CD4-positive, alpha-beta memory T cell (primary cell): ENCODE measurements around the gene ZFYVE9. TPM values are rescaled to one million over a fixed set of nuclear protein-coding genes. Genes with fewer than 3 reads are reported as not detected.

Experiments used
- CTCF ChIA-PET: fragments of 350-600 bp; sonication (Branson Sonifier 250); formaldehyde crosslinking; loops from one replicate; lab custom pipeline; 2021; ENCODE audit warnings: inconsistent platforms; ENCODE audit not compliant: partially characterized antibody; lab: Charles Lee
- POLR2A ChIA-PET: fragments of 350-600 bp; sonication (Branson Sonifier 250); formaldehyde crosslinking; loops from one replicate; lab custom pipeline; 2021; ENCODE audit not compliant: partially characterized antibody; lab: Charles Lee
- DNase-seq, 5 donors: peaks; one replicate each; pipeline versions ENCODE4 v3.0.0 to v3.0.0-alpha.2; 2020 to 2022; ENCODE audit warnings: mixed read lengths in 1 of 5
- H3K27ac ChIP-seq: one replicate; pipeline ENCODE4 v1.7.0; 2013; ENCODE audit warnings: low read depth, low read length
- H3K27me3 ChIP-seq: 2 replicates; pipeline ENCODE4 v1.7.0; 2013; ENCODE audit warnings: mild to moderate bottlenecking, low read length, moderate library complexity; ENCODE audit not compliant: insufficient read depth
- H3K36me3 ChIP-seq: 2 replicates; pipeline ENCODE4 v1.7.0; 2013; ENCODE audit warnings: mild to moderate bottlenecking, low read length, moderate library complexity; ENCODE audit not compliant: insufficient read depth
- H3K4me1 ChIP-seq: 2 replicates; pipeline ENCODE4 v1.7.0; 2013; ENCODE audit warnings: mild to moderate bottlenecking, low read length, moderate library complexity; ENCODE audit not compliant: insufficient read depth
- H3K4me3 ChIP-seq, 2 donors: one replicate each; pipeline ENCODE4 v1.7.0; 2013; ENCODE audit warnings: low read length in 2 of 2, mild to moderate bottlenecking in 1 of 2
- H3K9me3 ChIP-seq, 2 donors: one replicate each; pipeline ENCODE4 v1.7.0; 2013; ENCODE audit warnings: low read length in 2 of 2, control low read depth in 1 of 2; ENCODE audit not compliant: control insufficient read depth in 1 of 2
- H3K27ac Mint-ChIP-seq, 7 donors: one replicate each; pipeline ENCODE4 v1.8.0; 2020 to 2021; ENCODE audit warnings: mixed read lengths in 7 of 7, mild to moderate bottlenecking in 6 of 7, inconsistent platforms in 3 of 7, moderate library complexity in 3 of 7
- H3K27me3 Mint-ChIP-seq, 2 donors: one replicate each; pipeline ENCODE4 v1.8.0; 2020 to 2021; ENCODE audit warnings: mixed read lengths in 2 of 2
- H3K36me3 Mint-ChIP-seq, 2 donors: one replicate each; pipeline ENCODE4 v1.8.0; 2020 to 2021; ENCODE audit warnings: mixed read lengths in 2 of 2, inconsistent platforms in 1 of 2, mild to moderate bottlenecking in 1 of 2
- H3K4me1 Mint-ChIP-seq, 4 donors: one replicate each; pipeline ENCODE4 v1.8.0; 2020 to 2021; ENCODE audit warnings: mixed read lengths in 4 of 4, mild to moderate bottlenecking in 1 of 4
- H3K4me3 Mint-ChIP-seq, 8 donors: one replicate each; pipeline ENCODE4 v1.8.0; 2020 to 2021; ENCODE audit warnings: mixed read lengths in 8 of 8, mild to moderate bottlenecking in 7 of 8, moderate library complexity in 6 of 8, inconsistent platforms in 3 of 8
- H3K9me3 Mint-ChIP-seq, 8 donors: one replicate each; pipeline ENCODE4 v1.8.0; 2020 to 2021; ENCODE audit warnings: mixed read lengths in 8 of 8, mild to moderate bottlenecking in 5 of 8, inconsistent platforms in 3 of 8, moderate library complexity in 1 of 8
- intact Hi-C: fragments of 100-400 bp; cut with micrococcal nuclease; formaldehyde crosslinking; loops from one replicate; pipeline ENCODE4 v1.15.1; 2023
- polyA plus RNA-seq, 2 donors: library from polyadenylated mRNA; unstranded; fragments of 300-500 nt; fragmentation: Illumina TruSeq; gene quantifications; one replicate each; pipeline ENCODE4 v1.2.3, GENCODE V29; 2021
- total RNA-seq, 2 experiments: library from RNA; stranded (reverse); gene quantifications; one replicate each; pipeline ENCODE4 v1.2.3, GENCODE V29; 2021

ZFYVE9 gene
- total and polyA plus RNA-seq, 4 experiments from 2014 or later: 0.60 to 12.8 (median 7.0) TPM

GRCh38 chr1:52355847-52356505, 214.1 kb downstream of the ZFYVE9 start:
- H3K36me3 ChIP-seq: peaks cover 88% of the 10 kb centered on the region
- intact Hi-C loops: no loop called here
- Mint-ChIP-seq H3K27me3 (no peaks in the 10 kb centered on the region), H3K36me3 (peaks cover 60 to 85% of the 10 kb centered on the region in 2 donors), H3K4me3 (no peak overlapping the region), H3K27ac (peak overlapping the region in 2 of 7 donors; percentile 77 to 80), H3K4me1 (peaks cover 0 to 4% (median 0%) of the 10 kb centered on the region in 4 donors), H3K9me3 (no peaks in the 10 kb centered on the region)
- no peak overlapping the region for H3K27ac ChIP-seq
- H3K9me3 ChIP-seq: no peaks in the 10 kb centered on the region
- ChIA-PET CTCF (interaction anchor here (0.6 to 1.2 kb wide), 2 partner anchors 12 to 566 kb away, joined by 3 read pairs; no protein-coding TSS in a partner anchor), POLR2A (interaction anchor here (1.0 to 1.2 kb wide), 2 partner anchors 10 to 12 kb away, joined by 4 read pairs; partner anchors contain the start of gene CC2D1B)
- no peak overlapping the region for H3K4me3 ChIP-seq
- H3K27me3 ChIP-seq: no peaks in the 10 kb centered on the region
- no peak for DNase-seq
- H3K4me1 ChIP-seq: no peaks in the 10 kb centered on the region

- no peak overlapping the region for H3K4me3 Mint-ChIP-seq
- peaks cover 69 to 91% of the 10 kb centered on the region in 2 donors for H3K36me3 Mint-ChIP-seq
- peaks cover 0 to 2% (median 0%) of the 10 kb centered on the region in 8 donors for H3K9me3 Mint-ChIP-seq
- ChIA-PET POLR2A (interaction anchor here (1.2 to 1.7 kb wide), 2 partner anchors 8 to 11 kb away, joined by 4 read pairs; no protein-coding TSS in a partner anchor), CTCF (interaction anchor here (0.6 to 1.2 kb wide), 2 partner anchors 11 to 565 kb away, joined by 3 read pairs; no protein-coding TSS in a partner anchor)
- Histone ChIP-seq H3K4me1 (no peaks in the 10 kb centered on the region), H3K27me3 (no peaks in the 10 kb centered on the region), H3K4me3 (no peak overlapping the region), H3K36me3 (peaks cover 95% of the 10 kb centered on the region), H3K27ac (no peak overlapping the region), H3K9me3 (no peaks in the 10 kb centered on the region)
- DNase-seq: no peak
- no peaks in the 10 kb centered on the region for H3K27me3 Mint-ChIP-seq
- H3K4me1 Mint-ChIP-seq: peaks cover 2 to 5% (median 4%) of the 10 kb centered on the region in 4 donors
- peak overlapping the region in 3 of 7 donors; percentile 19 to 54 (median 48) for H3K27ac Mint-ChIP-seq
- intact Hi-C loops: no loop called here
These were observed 215.0 kb downstream of the ZFYVE9 start for GRCh38 chr1:52356818-52357355.

DNA sequence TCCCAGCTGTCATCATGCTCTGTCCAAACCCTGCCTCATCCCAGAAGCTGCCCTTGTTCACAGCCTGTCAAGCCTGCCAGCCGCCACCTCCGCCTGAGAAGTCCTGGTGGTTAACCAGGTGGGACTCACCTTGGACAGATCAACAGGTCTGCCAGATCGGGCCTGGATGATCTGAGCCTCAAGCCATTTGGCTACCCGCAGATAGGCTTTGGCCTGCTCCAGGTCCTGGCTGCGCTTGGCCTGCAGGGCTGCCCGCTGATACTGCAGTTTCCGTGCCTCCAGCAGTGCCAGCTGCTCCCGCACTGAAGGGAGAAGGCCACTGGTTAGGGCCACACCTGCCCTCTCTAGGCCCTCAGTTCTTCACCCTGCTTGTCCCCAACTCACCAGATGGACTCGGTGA, 215.5 kb downstream of the ZFYVE9 start:
- Mint-ChIP-seq H3K27me3 (no peaks in the 10 kb centered on the region), H3K27ac (peak overlapping the region in 2 of 7 donors; percentile 54 to 61), H3K4me1 (peaks cover 4 to 9% (median 6%) of the 10 kb centered on the region in 4 donors), H3K36me3 (peaks cover 72 to 93% of the 10 kb centered on the region in 2 donors), H3K4me3 (no peak overlapping the region), H3K9me3 (peaks cover 0 to 2% (median 0%) of the 10 kb centered on the region in 8 donors)
- Histone ChIP-seq H3K27ac (no peak overlapping the region), H3K27me3 (no peaks in the 10 kb centered on the region), H3K9me3 (no peaks in the 10 kb centered on the region), H3K36me3 (peaks cover 100% of the 10 kb centered on the region), H3K4me3 (no peak overlapping the region), H3K4me1 (no peaks in the 10 kb centered on the region)
- intact Hi-C loops: no loop called here
- DNase-seq: no peak
- ChIA-PET CTCF (interaction anchor here (1.2 kb wide), 1 partner anchor 11 kb away, joined by 3 read pairs; no protein-coding TSS in a partner anchor), POLR2A (interaction anchor here (1.7 kb wide), 1 partner anchor 9 kb away, joined by 4 read pairs; no protein-coding TSS in a partner anchor)

GRCh38 chr1:52358851-52359497, 217.1 kb downstream of the ZFYVE9 start:
- peak overlapping the region in 4 of 7 donors; percentile 42 to 91 (median 54) for H3K27ac Mint-ChIP-seq
- peaks cover 6 to 22% (median 9%) of the 10 kb centered on the region in 4 donors for H3K4me1 Mint-ChIP-seq
- intact Hi-C loops: no loop called here

DNA sequence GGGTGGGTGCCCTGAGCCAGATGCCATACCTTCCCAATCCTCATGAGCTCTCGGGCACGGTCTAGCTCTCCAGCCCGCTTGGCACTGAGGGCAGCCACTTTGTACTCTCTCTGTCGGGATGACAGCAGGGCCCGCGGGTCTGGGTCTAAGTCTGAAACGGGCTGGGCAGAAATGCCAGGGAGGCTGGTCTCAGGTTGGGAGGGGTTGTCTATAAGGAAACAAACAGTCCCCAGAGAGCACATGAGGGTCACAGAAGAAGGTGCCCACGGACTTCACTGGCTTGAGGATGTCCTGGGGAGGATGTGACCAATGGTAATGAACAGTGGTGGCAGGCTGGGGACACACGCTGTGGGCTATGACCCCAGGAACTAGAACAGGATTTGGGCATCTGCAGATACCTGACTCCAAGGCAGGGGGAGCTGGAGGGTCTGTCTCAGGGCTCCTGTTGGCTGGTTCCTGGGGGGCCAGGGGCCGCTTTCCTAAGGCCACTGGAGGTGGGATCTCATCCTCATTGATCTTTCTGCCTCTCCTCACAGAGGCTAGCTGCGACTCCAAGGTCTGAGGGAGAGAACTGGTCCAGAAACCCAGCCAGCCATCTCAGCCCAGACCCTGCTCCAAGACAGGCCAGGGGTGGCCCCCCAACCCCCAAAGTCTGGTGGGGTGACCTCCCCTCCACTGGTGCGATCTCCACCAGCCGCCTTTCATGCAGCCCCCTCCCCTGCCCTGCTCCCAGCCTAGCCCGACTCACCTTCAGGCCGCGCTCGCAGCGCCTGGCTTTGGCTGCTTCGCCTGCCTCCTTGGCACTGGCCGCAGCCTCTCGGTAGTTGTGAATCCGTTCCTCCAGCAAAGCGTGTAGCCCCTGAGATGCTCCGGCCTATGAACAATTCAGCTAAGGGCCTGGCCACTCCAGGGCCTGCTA, 218.0 kb downstream of the ZFYVE9 start:
- H3K4me3 ChIP-seq: no peak overlapping the region
- H3K9me3 Mint-ChIP-seq: peaks cover 0 to 2% (median 0%) of the 10 kb centered on the region in 8 donors
- H3K4me1 Mint-ChIP-seq: peaks cover 10 to 32% (median 17%) of the 10 kb centered on the region in 4 donors
- no peaks in the 10 kb centered on the region for H3K27me3 Mint-ChIP-seq
- no peak for DNase-seq
- H3K9me3 ChIP-seq: no peaks in the 10 kb centered on the region
- H3K27ac Mint-ChIP-seq: peak overlapping the region in 3 of 7 donors; percentile 55 to 82 (median 57)
- H3K27me3 ChIP-seq: no peaks in the 10 kb centered on the region
- H3K4me1 ChIP-seq: peaks cover 17% of the 10 kb centered on the region
- H3K27ac ChIP-seq: no peak overlapping the region
- H3K4me3 Mint-ChIP-seq: no peak overlapping the region
- ChIA-PET CTCF (no interaction called here), POLR2A (no interaction called here)
- intact Hi-C loops: no loop called here
- H3K36me3 Mint-ChIP-seq: peaks cover 50 to 81% of the 10 kb centered on the region in 2 donors
- H3K36me3 ChIP-seq: peaks cover 79% of the 10 kb centered on the region

More at GRCh38 chr1:52358851-52359497, 217.1 kb downstream of the ZFYVE9 start:
- Mint-ChIP-seq H3K4me3 (no peak overlapping the region), H3K9me3 (peaks cover 0 to 2% (median 0%) of the 10 kb centered on the region in 8 donors), H3K36me3 (peaks cover 60 to 84% of the 10 kb centered on the region in 2 donors), H3K27me3 (no peaks in the 10 kb centered on the region)
- Histone ChIP-seq H3K4me1 (peaks cover 8% of the 10 kb centered on the region), H3K27me3 (no peaks in the 10 kb centered on the region), H3K4me3 (no peak overlapping the region), H3K36me3 (peaks cover 89% of the 10 kb centered on the region), H3K27ac (no peak overlapping the region), H3K9me3 (no peaks in the 10 kb centered on the region)
- no peak for DNase-seq
- POLR2A ChIA-PET: no interaction called here
- CTCF ChIA-PET: no interaction called here

DNA sequence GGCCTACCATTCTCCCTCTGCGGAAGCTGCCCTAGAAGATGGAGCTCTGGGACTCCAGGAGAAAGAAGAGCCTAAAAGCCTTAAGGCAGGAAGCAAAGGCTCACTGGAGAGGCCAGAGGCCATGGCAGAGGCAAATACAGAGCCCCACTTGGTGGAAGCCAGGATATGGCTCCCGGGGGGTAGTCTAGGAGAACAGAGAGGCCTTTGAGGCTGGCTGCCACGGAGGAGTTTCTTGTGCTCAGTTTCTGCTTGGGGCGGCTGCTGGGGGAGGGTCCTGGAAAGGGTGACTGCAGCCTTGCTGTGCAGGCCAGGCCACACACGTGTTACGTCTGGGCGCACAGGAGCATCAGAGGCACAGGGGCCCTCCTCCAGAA, 218.7 kb downstream of the ZFYVE9 start:
- no peaks in the 10 kb centered on the region for H3K9me3 ChIP-seq
- H3K27ac ChIP-seq: no peak overlapping the region
- ChIA-PET POLR2A (no interaction called here), CTCF (no interaction called here)
- Mint-ChIP-seq H3K4me3 (no peak overlapping the region), H3K9me3 (peaks cover 0 to 2% (median 0%) of the 10 kb centered on the region in 8 donors), H3K27me3 (no peaks in the 10 kb centered on the region), H3K4me1 (peaks cover 14 to 38% (median 22%) of the 10 kb centered on the region in 4 donors), H3K36me3 (peaks cover 43 to 81% of the 10 kb centered on the region in 2 donors), H3K27ac (no peak overlapping the region)
- intact Hi-C loops: no loop called here
- no peaks in the 10 kb centered on the region for H3K27me3 ChIP-seq
- DNase-seq: no peak
- peaks cover 73% of the 10 kb centered on the region for H3K36me3 ChIP-seq
- peaks cover 22% of the 10 kb centered on the region for H3K4me1 ChIP-seq
- no peak overlapping the region for H3K4me3 ChIP-seq
